HepG2 (cell line): ENCODE data around the gene CNTD1. TPM values are rescaled to one million over a fixed set of nuclear protein-coding genes. Genes with fewer than 3 reads are reported as not detected.

Experiments used
- ATM ChIP-seq: fragments of 450-650 bp; IDR thresholded peaks from 2 replicates; pipeline ENCODE4 v1.7.1; 2017; ENCODE audit warnings: mild to moderate bottlenecking, borderline replicate concordance
- BCL3 ChIP-seq: sonication (generic); formaldehyde crosslinking; IDR thresholded peaks from 2 replicates; pipeline ENCODE4 v1.5.1; 2020; ENCODE audit warnings: mild to moderate bottlenecking, missing genetic modification reagents, moderate library complexity
- CBX2 ChIP-seq, 2 experiments: fragments of 200-600 bp in 1 of 2; sonication (generic); formaldehyde crosslinking in 1 of 2; IDR thresholded peaks; 2 replicates each; pipeline versions ENCODE4 v1.7.0 to v1.8.1; 2018 to 2022; ENCODE audit warnings: low read depth in 2 of 2, low read length in 1 of 2, mild to moderate bottlenecking in 1 of 2, missing genetic modification reagents in 1 of 2
- FUBP1 ChIP-seq: sonication (generic); formaldehyde crosslinking; IDR thresholded peaks from 2 replicates; pipeline ENCODE4 v1.5.1; 2020; ENCODE audit warnings: missing genetic modification reagents, mild to moderate bottlenecking, borderline replicate concordance
- HNRNPLL ChIP-seq: fragments of 200-400 bp; formaldehyde crosslinking; IDR thresholded peaks from 2 replicates; pipeline ENCODE4 v1.6.1; 2017; ENCODE audit warnings: mild to moderate bottlenecking, low read depth, low read length; ENCODE audit not compliant: poor library complexity, severe bottlenecking
- HOXA9 ChIP-seq: sonication (generic); formaldehyde crosslinking; IDR thresholded peaks from 2 replicates; pipeline ENCODE4 v1.8.1; 2022; ENCODE audit warnings: missing genetic modification reagents, mild to moderate bottlenecking, moderate library complexity, borderline replicate concordance
- KDM2A ChIP-seq: sonication (generic); formaldehyde crosslinking; IDR thresholded peaks from 2 replicates; pipeline ENCODE4 v1.4.0; 2020; ENCODE audit warnings: low read depth, missing genetic modification reagents, borderline replicate concordance
- MTERF4 ChIP-seq: sonication (generic); formaldehyde crosslinking; IDR thresholded peaks from 2 replicates; pipeline ENCODE4 v1.8.0; 2023; ENCODE audit warnings: mild to moderate bottlenecking, missing genetic modification reagents
- NFYC ChIP-seq: IDR thresholded peaks from 2 replicates; pipeline ENCODE4 v1.6.1; 2016; ENCODE audit warnings: missing genetic modification reagents, missing compliant biosample characterization
- PRDM10 ChIP-seq: sonication (generic); formaldehyde crosslinking; IDR thresholded peaks from 2 replicates; pipeline ENCODE4 v1.4.0; 2020; ENCODE audit warnings: low read depth, missing genetic modification reagents
- SNAPC2 ChIP-seq: sonication (generic); formaldehyde crosslinking; IDR thresholded peaks from 2 replicates; pipeline ENCODE4 v1.8.1; 2022; ENCODE audit warnings: mild to moderate bottlenecking, missing genetic modification reagents
- TFDP1 ChIP-seq: IDR thresholded peaks from 2 replicates; pipeline ENCODE4 v1.6.1; 2016; ENCODE audit warnings: missing compliant biosample characterization, missing genetic modification reagents, borderline replicate concordance
- ZBTB3 ChIP-seq: sonication (generic); formaldehyde crosslinking; IDR thresholded peaks from 2 replicates; pipeline ENCODE4 v1.4.0; 2020; ENCODE audit warnings: low read depth, mild to moderate bottlenecking, moderate library complexity, missing genetic modification reagents, borderline replicate concordance
- ZGPAT ChIP-seq: IDR thresholded peaks from 2 replicates; pipeline ENCODE4 v1.6.1; 2016; ENCODE audit warnings: mild to moderate bottlenecking
- ZNF160 ChIP-seq: sonication (generic); formaldehyde crosslinking; IDR thresholded peaks from 2 replicates; pipeline ENCODE4 v1.8.0; 2022; ENCODE audit warnings: mild to moderate bottlenecking, inconsistent platforms, missing genetic modification reagents
- ZNF598 ChIP-seq: sonication (generic); formaldehyde crosslinking; IDR thresholded peaks from 2 replicates; pipeline ENCODE4 v1.5.1; 2020; ENCODE audit warnings: mild to moderate bottlenecking, missing genetic modification reagents, borderline replicate concordance
- ZSCAN29 ChIP-seq: sonication (generic); formaldehyde crosslinking; conservative IDR thresholded peaks from 2 replicates; pipeline ENCODE4 v1.4.0; 2020; ENCODE audit warnings: mild to moderate bottlenecking, missing genetic modification reagents
- polyA plus RNA-seq, 8 experiments: library from polyadenylated mRNA; depleted of rRNA in 3 of 8; stranded (reverse) in 7 of 8; unstranded in 1 of 8; fragments of >200 nt; fragmentation: Illumina TruSeq in 4 of 8; extraction: Trizol in 4 of 8; gene quantifications; 2 replicates each; pipeline versions ENCODE4 v1.2.1 to v1.2.3, GENCODE V29; 2011 to 2016; ENCODE audit warnings: low read depth in 4 of 8, missing spikeins in 1 of 8, mixed read lengths in 1 of 8; ENCODE audit not compliant: insufficient read depth in 1 of 8
- total RNA-seq, 5 experiments: library from RNA; depleted of rRNA; stranded (reverse); fragments of >200 nt; fragmentation: Illumina TruSeq; extraction: Trizol; gene quantifications; 2 replicates each; pipeline ENCODE4 v1.2.3, GENCODE V29; 2016; ENCODE audit warnings: low read depth in 1 of 5

Gene CNTD1
- total and polyA plus RNA-seq, 2 of the 13 experiments (the other 11 are each of a cell fraction or from before 2014, with no cell fraction given): 0.11 to 0.15 TPM

- TF ChIP-seq TFDP1 (CRISPR knock-in tag) (no peak), HOXA9 (CRISPR knock-in tag) (no peak), ZSCAN29 (no peak), KDM2A (CRISPR knock-in tag) (no peak), CBX2 (IDR thresholded peaks at IDR 0.05; ENCODE audit: low read depth, low read length) (no peak), CBX2 (CRISPR knock-in tag; IDR thresholded peaks at IDR 0.05; ENCODE audit: low read depth) (no peak), SNAPC2 (CRISPR knock-in tag) (no peak), PRDM10 (CRISPR knock-in tag) (no peak), HNRNPLL (no peak), ATM (no peak), ZNF598 (CRISPR knock-in tag) (no peak), MTERF4 (no peak), ZNF160 (CRISPR knock-in tag) (no peak), ZGPAT (peak; percentile 35; the same call in 1 of the 2 replicates), FUBP1 (CRISPR knock-in tag) (no peak), BCL3 (no peak), NFYC (no peak), ZBTB3 (no peak)
These were observed 4.6 kb downstream of the CNTD1 start (continued) for GRCh38 chr17:42803074-42803883.
